ENCODE data around the gene TMEM163. TPM values are rescaled to one million over a fixed set of nuclear protein-coding genes. Genes with fewer than 3 reads are reported as not detected.
"Not testable (repeated sequence)": the region's sequence is repeated elsewhere in the genome, so short reads cannot be mapped to it uniquely, and the experiment has no call there.

The TMEM163 gene
- total RNA-seq, 1 donor from 2014 or later: 0.40 TPM

GRCh38 chr2:134634054-134634753, 84.6 kb downstream of the TMEM163 start:
- ATAC-seq: no peak
- DNase-seq: no peak
- intact Hi-C loops (cut with micrococcal nuclease): no loop called here

- ATAC-seq (no peak), DNase-seq (no peak)
- intact Hi-C loops (cut with micrococcal nuclease): no loop called here
These were observed 88.2 kb downstream of the TMEM163 start for GRCh38 chr2:134630504-134631159.

- DNase-seq (no peak), ATAC-seq (no peak)
- intact Hi-C loops (cut with micrococcal nuclease): no loop called here
These were observed 90.3 kb downstream of the TMEM163 start for GRCh38 chr2:134628453-134628852.

GRCh38 chr2:134626781-134627180, 92.0 kb downstream of the TMEM163 start:
- intact Hi-C loops (cut with micrococcal nuclease): no loop called here
- DNase-seq: no peak
- ATAC-seq: no peak

GRCh38 chr2:134625311-134625710, 93.5 kb downstream of the TMEM163 start:
- no peak for ATAC-seq
- DNase-seq: no peak
- intact Hi-C loops (cut with micrococcal nuclease): no loop called here

GRCh38 chr2:134623796-134624195, 95.0 kb downstream of the TMEM163 start:
- DNase-seq (no peak), ATAC-seq (no peak)
- intact Hi-C loops (cut with micrococcal nuclease): no loop called here

GRCh38 chr2:134623046-134623445, 95.8 kb downstream of the TMEM163 start:
- intact Hi-C loops (cut with micrococcal nuclease): no loop called here
- ATAC-seq (no peak), DNase-seq (no peak)

GRCh38 chr2:134621939-134622705, 96.7 kb downstream of the TMEM163 start:
- ATAC-seq (no peak), DNase-seq (no peak)
- intact Hi-C loops (cut with micrococcal nuclease): no loop called here

- DNase-seq (no peak), ATAC-seq (no peak)
- intact Hi-C loops (cut with micrococcal nuclease): no loop called here
These were observed 99.5 kb downstream of the TMEM163 start for GRCh38 chr2:134619250-134619649.

GRCh38 chr2:134615480-134615879, 103.3 kb downstream of the TMEM163 start:
- DNase-seq; intact Hi-C loops (cut with micrococcal nuclease); ATAC-seq: not testable (repeated sequence)

GRCh38 chr2:134611316-134611715, 107.5 kb downstream of the TMEM163 start:
- ATAC-seq: no peak
- intact Hi-C loops (cut with micrococcal nuclease): no loop called here
- no peak for DNase-seq

- no peak for ATAC-seq
- intact Hi-C loops (cut with micrococcal nuclease): no loop called here
These were observed 107.9 kb downstream of the TMEM163 start for GRCh38 chr2:134610871-134611270.

GRCh38 chr2:134609924-134610513, 108.8 kb downstream of the TMEM163 start:
- DNase-seq (no peak), ATAC-seq (no peak)
- intact Hi-C loops (cut with micrococcal nuclease): no loop called here

More at GRCh38 chr2:134610871-134611270, 107.9 kb downstream of the TMEM163 start:
- no peak for DNase-seq

GRCh38 chr2:134603966-134604365, 114.8 kb downstream of the TMEM163 start:
- DNase-seq (no peak), ATAC-seq (no peak)
- intact Hi-C loops (cut with micrococcal nuclease): no loop called here

GRCh38 chr2:134602666-134603065, 116.1 kb downstream of the TMEM163 start:
- intact Hi-C loops (cut with micrococcal nuclease): no loop called here
- DNase-seq (no peak), ATAC-seq (no peak)

GRCh38 chr2:134601264-134601663, 117.5 kb downstream of the TMEM163 start:
- intact Hi-C loops (cut with micrococcal nuclease): no loop called here
- ATAC-seq (no peak), DNase-seq (no peak)

- ATAC-seq: no peak
These were observed 118.6 kb downstream of the TMEM163 start for GRCh38 chr2:134600208-134600607.

GRCh38 chr2:134599236-134599635, 119.6 kb downstream of the TMEM163 start:
- intact Hi-C loops (cut with micrococcal nuclease): no loop called here
- DNase-seq (no peak), ATAC-seq (no peak)

More at GRCh38 chr2:134600208-134600607, 118.6 kb downstream of the TMEM163 start:
- intact Hi-C loops (cut with micrococcal nuclease): no loop called here
- no peak for DNase-seq

GRCh38 chr2:134594399-134594798, 124.4 kb downstream of the TMEM163 start:
- intact Hi-C loops (cut with micrococcal nuclease): no loop called here
- ATAC-seq: no peak
- no peak for DNase-seq

- DNase-seq (no peak), ATAC-seq (no peak)
- intact Hi-C loops (cut with micrococcal nuclease): no loop called here
These were observed 125.3 kb downstream of the TMEM163 start for GRCh38 chr2:134593519-134593918.

All from left ventricle myocardium superior (tissue), 1 donor.